NCI-H187 treated with DMSO at 0.1 percent for 48 hours (cell line): ENCODE data around the gene NMRAL1.

ENCODE experiments used
- DNase-seq: peaks from one replicate; lab custom pipeline; 2025; lab: John Stamatoyannopoulos, UW

The NMRAL1 gene

GRCh38 chr16:4474192-4474961 lies at the start of gene NMRAL1:
NMRAL1 (minus strand) TSS chr16:4474625; CDS start chr16:4474132, 493 bp downstream.
- no peak for DNase-seq

DNA sequence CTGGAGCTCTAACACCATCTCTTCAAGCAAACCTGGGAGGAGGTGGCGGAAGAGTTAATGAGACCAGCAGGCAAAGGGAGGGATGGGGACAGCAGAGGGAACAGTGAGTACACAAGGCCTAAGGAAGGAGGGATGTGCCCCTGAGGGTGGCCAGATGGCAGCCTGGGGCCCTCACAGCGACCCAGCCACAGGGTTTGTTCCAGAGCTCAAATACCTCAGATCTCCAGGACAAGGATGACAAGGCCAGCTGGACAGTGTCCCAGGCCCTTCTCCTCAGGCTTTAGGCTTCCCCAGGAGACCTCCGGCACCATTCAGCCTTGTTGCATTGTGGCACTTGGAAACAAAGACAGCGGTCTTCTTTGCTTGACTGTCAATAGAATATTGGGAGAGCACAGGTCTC lies 49.3 kb upstream of the NMRAL1 start:
- no peak for DNase-seq

- DNase-seq, result no peak
These were observed 47.7 kb upstream of the NMRAL1 start for GRCh38 chr16:4522051-4522581.

DNA sequence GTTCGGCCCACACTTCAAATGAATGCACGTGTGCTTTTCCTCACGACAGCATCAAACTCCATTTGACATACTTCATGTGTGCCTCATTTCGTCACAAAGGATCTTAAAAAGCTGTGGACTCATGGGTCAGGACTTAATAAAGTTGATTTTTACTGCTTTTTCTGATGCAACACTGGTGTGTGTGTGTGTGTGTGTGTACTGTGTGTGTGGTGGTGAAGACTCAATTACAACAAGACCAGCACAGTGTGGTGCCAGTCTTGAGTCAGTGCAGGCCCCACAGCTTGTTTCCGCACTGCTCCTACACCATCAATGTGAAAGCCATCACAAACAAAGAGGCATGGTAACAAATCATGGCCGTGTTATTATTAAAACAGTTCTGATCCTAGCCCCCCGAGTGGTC lies 46.5 kb upstream of the NMRAL1 start:
- no peak for DNase-seq

GRCh38 chr16:4519274-4520058 lies 45.0 kb upstream of the NMRAL1 start:
- no peak for DNase-seq

GRCh38 chr16:4517812-4518680 lies 43.6 kb upstream of the NMRAL1 start:
- DNase-seq, result no peak

DNA sequence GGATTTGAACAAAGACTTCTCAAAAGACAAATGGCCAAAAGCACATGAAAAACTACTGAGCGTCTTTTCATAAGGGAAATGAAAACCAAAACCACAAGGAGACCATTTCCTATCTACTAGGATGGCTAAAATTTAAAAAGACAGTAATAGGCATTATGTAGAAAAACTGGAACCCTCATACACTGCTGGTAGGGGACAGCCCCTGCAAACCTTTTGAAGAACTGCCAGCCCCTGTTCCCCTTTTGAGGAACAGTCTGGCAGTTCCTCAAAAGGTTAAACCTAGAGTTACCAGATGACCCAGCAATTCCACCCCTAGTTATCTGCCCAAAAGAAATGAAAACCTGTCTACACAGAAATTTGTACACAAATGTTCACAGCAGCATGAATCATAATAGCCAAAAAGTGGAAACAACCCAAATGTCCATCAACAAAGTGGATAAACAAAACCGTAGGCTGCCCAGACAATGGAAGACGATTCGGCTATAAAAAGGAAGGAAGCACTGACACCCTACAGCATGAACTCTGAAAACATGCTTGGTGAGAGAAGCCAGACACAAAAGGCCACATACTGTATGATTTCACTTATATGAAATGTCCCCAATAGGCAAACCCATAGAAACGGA lies 41.3 kb upstream of the NMRAL1 start:
- no peak for DNase-seq

GRCh38 chr16:4514606-4515005 lies 40.2 kb upstream of the NMRAL1 start:
- DNase-seq, result no peak

DNA sequence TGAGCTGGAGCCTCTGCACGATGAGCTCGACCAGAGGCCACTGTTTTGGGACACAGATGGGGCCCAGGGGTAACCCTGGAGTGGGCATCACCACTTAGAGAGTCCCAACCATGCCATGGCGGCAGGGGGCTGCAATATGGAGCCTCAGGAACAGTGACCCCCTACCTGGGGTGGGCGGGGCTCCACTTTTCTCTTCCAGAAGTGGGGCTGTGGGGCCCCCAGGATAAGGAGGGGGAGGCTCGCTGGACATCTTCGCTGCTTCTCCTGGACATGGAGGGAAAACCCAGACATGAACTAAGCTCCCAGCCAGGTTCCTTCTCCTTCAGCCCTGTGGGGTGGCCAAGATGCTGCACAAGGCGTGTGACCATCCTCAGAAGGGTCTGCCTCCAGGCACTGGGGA lies 39.5 kb upstream of the NMRAL1 start:
- no peak for DNase-seq

- no peak for DNase-seq
These were observed 38.8 kb upstream of the NMRAL1 start for GRCh38 chr16:4513086-4513860.

GRCh38 chr16:4512473-4512872 lies 38.0 kb upstream of the NMRAL1 start:
- DNase-seq, result no peak

DNA sequence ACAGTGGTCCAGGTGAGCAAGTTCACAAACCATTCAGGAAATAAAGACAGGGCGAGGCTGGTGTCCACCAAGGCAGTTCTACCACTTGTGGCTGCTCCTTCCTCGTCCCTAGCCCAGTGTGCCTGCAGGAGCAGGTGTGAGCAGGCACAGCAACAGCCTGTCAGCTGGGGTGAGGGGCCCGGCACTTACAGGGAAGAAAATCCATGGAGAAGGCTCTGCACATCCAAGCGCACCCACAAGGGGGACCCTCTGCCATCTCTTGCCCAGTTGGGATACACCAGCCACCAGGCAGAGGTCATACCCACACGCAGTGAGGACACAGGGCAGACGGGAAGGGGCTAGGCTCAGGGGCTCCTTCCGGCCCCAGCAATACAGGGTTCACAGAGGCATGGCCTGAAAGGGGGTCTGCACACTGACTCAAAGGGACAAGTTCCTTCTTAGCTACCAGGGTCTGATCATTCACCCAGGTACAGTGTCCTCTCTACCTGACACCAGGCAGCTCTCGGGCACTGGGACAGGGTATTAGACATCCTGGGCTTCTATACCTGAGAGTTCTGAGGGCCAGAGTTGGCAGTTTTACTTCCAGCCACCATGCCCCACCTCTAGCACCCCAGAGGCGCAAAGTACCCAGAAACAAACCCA lies 37.1 kb upstream of the NMRAL1 start:
- no peak for DNase-seq

DNA sequence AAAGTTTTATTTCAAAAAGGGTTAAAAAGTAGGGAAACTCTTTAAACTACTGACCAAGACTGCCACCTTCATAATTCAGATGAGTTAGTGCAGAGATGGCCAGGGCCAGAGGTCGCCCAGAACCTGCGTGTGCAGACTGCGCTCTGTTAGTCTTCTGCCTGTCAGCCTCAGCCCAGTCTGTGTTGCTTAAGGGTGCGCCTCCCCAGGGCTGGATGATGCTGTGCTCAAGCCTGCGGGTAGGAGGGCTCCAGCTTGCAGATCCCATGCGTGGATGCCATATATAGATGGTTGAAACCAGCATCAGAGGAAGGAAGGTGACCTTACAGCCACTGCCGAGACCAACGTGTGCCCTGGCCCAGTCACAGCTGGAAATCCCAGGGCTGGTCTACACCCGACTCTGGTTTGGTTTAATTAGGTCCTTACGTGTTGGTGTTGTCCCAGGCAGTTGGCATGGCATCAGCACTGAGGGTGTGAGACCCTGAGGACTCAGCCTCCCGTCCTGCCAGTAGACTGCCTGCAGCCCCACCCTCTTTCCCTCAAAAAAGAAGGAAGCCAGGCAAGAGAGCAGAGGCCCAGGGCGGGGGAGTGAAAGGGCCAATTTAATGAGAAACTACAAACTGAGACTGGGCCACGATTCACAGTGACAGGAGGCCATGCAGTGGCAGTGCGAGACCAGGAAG lies 36.5 kb upstream of the NMRAL1 start:
- DNase-seq, result no peak

- DNase-seq, result no peak
These were observed 35.7 kb upstream of the NMRAL1 start for GRCh38 chr16:4510131-4510530.

- no peak for DNase-seq
These were observed 35.0 kb upstream of the NMRAL1 start for GRCh38 chr16:4509420-4509819.

- no peak for DNase-seq
These were observed 34.4 kb upstream of the NMRAL1 start for GRCh38 chr16:4508806-4509205.

DNA sequence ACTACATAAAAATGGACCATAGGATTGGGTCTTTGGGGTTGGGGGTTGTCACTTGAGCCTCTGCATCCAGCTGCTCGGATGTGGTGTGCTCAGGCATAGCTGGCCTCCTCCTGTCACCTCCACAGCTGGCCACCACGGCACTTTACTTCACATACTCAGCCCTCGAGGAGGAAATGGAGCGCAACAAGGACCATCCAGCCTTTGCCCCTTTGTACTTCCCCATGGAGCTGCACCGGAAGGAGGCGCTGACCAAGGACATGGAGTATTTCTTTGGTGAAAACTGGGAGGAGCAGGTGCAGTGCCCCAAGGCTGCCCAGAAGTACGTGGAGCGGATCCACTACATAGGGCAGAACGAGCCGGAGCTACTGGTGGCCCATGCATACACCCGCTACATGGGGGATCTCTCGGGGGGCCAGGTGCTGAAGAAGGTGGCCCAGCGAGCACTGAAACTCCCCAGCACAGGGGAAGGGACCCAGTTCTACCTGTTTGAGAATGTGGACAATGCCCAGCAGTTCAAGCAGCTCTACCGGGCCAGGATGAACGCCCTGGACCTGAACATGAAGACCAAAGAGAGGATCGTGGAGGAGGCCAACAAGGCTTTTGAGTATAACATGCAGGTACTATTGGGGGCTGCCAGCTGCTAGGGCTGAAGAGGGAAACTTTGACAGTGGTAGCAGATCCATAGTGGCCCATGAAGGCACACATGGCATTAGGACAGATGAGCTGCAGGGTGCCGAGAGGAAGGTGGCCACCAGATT lies 33.3 kb upstream of the NMRAL1 start:
- DNase-seq, result peak; percentile 17

DNA sequence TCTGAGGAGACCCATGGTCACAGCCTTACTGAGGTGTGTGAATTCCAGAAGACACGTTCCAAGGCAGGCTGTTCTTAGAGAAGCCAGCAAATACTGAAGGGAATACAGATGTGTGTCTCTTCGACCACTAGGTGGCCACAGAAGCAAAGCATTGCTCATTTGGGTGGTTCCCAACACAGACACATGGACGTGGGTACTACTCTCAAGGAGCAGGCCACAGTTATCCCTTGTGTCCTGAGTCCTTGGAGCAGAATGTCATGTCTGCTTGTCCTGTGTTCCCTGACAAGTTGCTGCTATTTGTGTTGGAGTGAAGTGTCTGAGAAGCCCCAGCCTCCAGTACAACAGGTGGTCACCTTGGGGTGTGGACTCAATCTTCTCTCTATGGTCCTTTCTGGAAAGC lies 32.0 kb upstream of the NMRAL1 start:
- DNase-seq, result no peak
